Measurements from ENCODE around the gene AHI1. TPM values are rescaled to one million over a fixed set of nuclear protein-coding genes. Genes with fewer than 3 reads are reported as not detected.

Gene AHI1
- total RNA-seq, 1 donor from 2014 or later, result 5.4 TPM

GRCh38 chr6:135300576-135300975, 197.0 kb downstream of the AHI1 start:
- Histone ChIP-seq H3K4me1 (no peaks in the 10 kb centered on the region), H3K27ac (no peak overlapping the region), H3K4me3 (no peak overlapping the region), H3K9me3 (no peaks in the 10 kb centered on the region), H3K27me3 (no peaks in the 10 kb centered on the region), H3K36me3 (peaks cover 0 to 11% of the 10 kb centered on the region in 2 donors)
- intact Hi-C loops (cut with DNase I), result no loop called here
- DNase-seq (ENCODE audit: low spot score in 2 of 2), result no peak
- TF ChIP-seq CTCF (IDR thresholded peaks at IDR 0.05), result no peak

GRCh38 chr6:135299256-135299655, 198.3 kb downstream of the AHI1 start:
- H3K27me3 ChIP-seq, result no peaks in the 10 kb centered on the region
- TF ChIP-seq CTCF (IDR thresholded peaks at IDR 0.05), result no peak
- H3K4me3 ChIP-seq, result no peak overlapping the region
- peaks cover 0 to 13% of the 10 kb centered on the region in 2 donors for H3K36me3 ChIP-seq
- no peak for DNase-seq (ENCODE audit: low spot score in 2 of 2)
- no peaks in the 10 kb centered on the region for H3K4me1 ChIP-seq
- no peaks in the 10 kb centered on the region for H3K9me3 ChIP-seq
- no peak overlapping the region for H3K27ac ChIP-seq
- intact Hi-C loops (cut with DNase I), result no loop called here

- H3K9me3 ChIP-seq, result no peaks in the 10 kb centered on the region
- no peak for TF ChIP-seq CTCF (IDR thresholded peaks at IDR 0.05)
- DNase-seq (ENCODE audit: low spot score in 2 of 2), result no peak
- H3K27ac ChIP-seq, result no peak overlapping the region
- H3K4me1 ChIP-seq, result no peaks in the 10 kb centered on the region
- intact Hi-C loops (cut with DNase I), result no loop called here
- H3K4me3 ChIP-seq, result no peak overlapping the region
- H3K36me3 ChIP-seq, result peaks cover 0 to 13% of the 10 kb centered on the region in 2 donors
- H3K27me3 ChIP-seq, result no peaks in the 10 kb centered on the region
Measured at GRCh38 chr6:135298455-135298854, 199.1 kb downstream of the AHI1 start.

- Histone ChIP-seq H3K27me3 (no peaks in the 10 kb centered on the region), H3K9me3 (no peaks in the 10 kb centered on the region), H3K4me3 (no peak overlapping the region), H3K36me3 (peaks cover 0 to 13% of the 10 kb centered on the region in 2 donors), H3K27ac (no peak overlapping the region), H3K4me1 (no peaks in the 10 kb centered on the region)
- no peak for DNase-seq (ENCODE audit: low spot score in 2 of 2)
- TF ChIP-seq CTCF (IDR thresholded peaks at IDR 0.05), result no peak
- intact Hi-C loops (cut with DNase I), result no loop called here
Measured at GRCh38 chr6:135296715-135297114, 200.8 kb downstream of the AHI1 start.

GRCh38 chr6:135295085-135295484, 202.5 kb downstream of the AHI1 start:
- H3K4me3 ChIP-seq, result no peak overlapping the region
- H3K27me3 ChIP-seq, result no peaks in the 10 kb centered on the region
- intact Hi-C loops (cut with DNase I), result no loop called here
- no peaks in the 10 kb centered on the region for H3K4me1 ChIP-seq
- no peak overlapping the region for H3K27ac ChIP-seq
- no peak for TF ChIP-seq CTCF (IDR thresholded peaks at IDR 0.05)
- no peaks in the 10 kb centered on the region for H3K9me3 ChIP-seq
- DNase-seq (ENCODE audit: low spot score in 2 of 2), result no peak
- peaks cover 4 to 16% of the 10 kb centered on the region in 2 donors for H3K36me3 ChIP-seq

Measured in ascending aorta (tissue), 2 donors.